ENCODE measurements around the gene JUNB. TPM values are rescaled to one million over a fixed set of nuclear protein-coding genes. Genes with fewer than 3 reads are reported as not detected.

The JUNB gene
- total and polyA plus RNA-seq, 2 of the 4 experiments (the other 2 are of a cell fraction), result 20.8 to 109 TPM

DNA sequence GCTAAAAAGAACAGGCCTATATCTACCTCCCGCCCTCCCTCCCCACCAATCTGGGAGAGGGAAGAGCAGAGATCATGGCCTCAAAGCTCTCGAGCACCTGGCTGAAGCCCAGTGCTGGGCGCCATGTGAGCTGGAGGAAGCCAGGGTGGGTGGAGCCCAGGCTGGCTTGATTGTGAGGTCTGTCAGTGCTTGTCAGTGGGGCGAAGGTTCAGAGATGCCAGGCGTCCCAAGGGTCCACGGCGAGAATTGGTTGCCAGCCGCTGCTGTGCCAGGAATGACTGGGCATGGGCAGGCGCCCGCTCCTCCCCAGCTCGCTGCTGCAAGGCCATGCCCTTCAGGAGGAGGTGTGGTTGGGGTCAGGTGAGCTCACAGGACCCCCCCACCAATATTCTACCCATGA is 28.2 kb upstream of the JUNB start:
- intact Hi-C loops (cut with micrococcal nuclease), result no loop called here
- H3K27ac ChIP-seq (ENCODE audit: insufficient read depth, low read length), result no peak overlapping the region
- H4K5ac ChIP-seq (ENCODE audit: low read depth, low read length), result no peak overlapping the region
- H2BK15ac ChIP-seq (ENCODE audit: low read depth, low read length), result no peak overlapping the region
- no peak for ATAC-seq (ENCODE audit: low read depth)
- H2AK9ac ChIP-seq (replicated peaks; ENCODE audit: low read depth, low read length, poor library complexity), result no peak overlapping the region
- no peak for TF ChIP-seq BHLHE40 (IDR thresholded peaks at IDR 0.05; ENCODE audit: low read depth, low read length)
- no peak for TF ChIP-seq MAZ (IDR thresholded peaks at IDR 0.05; ENCODE audit: borderline replicate concordance, low read depth, low read length)
- TF ChIP-seq, protein P1, sequence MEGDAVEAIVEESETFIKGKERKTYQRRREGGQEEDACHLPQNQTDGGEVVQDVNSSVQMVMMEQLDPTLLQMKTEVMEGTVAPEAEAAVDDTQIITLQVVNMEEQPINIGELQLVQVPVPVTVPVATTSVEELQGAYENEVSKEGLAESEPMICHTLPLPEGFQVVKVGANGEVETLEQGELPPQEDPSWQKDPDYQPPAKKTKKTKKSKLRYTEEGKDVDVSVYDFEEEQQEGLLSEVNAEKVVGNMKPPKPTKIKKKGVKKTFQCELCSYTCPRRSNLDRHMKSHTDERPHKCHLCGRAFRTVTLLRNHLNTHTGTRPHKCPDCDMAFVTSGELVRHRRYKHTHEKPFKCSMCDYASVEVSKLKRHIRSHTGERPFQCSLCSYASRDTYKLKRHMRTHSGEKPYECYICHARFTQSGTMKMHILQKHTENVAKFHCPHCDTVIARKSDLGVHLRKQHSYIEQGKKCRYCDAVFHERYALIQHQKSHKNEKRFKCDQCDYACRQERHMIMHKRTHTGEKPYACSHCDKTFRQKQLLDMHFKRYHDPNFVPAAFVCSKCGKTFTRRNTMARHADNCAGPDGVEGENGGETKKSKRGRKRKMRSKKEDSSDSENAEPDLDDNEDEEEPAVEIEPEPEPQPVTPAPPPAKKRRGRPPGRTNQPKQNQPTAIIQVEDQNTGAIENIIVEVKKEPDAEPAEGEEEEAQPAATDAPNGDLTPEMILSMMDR (conservative IDR thresholded peaks at IDR 0.05; ENCODE audit: low read depth, low read length), result no peak
- no peak for TF ChIP-seq CHD1 (IDR thresholded peaks at IDR 0.05; ENCODE audit: low read depth, low read length)
- TF ChIP-seq, protein P2, sequence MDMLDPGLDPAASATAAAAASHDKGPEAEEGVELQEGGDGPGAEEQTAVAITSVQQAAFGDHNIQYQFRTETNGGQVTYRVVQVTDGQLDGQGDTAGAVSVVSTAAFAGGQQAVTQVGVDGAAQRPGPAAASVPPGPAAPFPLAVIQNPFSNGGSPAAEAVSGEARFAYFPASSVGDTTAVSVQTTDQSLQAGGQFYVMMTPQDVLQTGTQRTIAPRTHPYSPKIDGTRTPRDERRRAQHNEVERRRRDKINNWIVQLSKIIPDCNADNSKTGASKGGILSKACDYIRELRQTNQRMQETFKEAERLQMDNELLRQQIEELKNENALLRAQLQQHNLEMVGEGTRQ (IDR thresholded peaks at IDR 0.05; ENCODE audit: low read depth, low read length), result no peak
- no peak for TF ChIP-seq RCOR1 (IDR thresholded peaks at IDR 0.05; ENCODE audit: insufficient replicate concordance, low read length)
- TF ChIP-seq MAFK (IDR thresholded peaks at IDR 0.05; ENCODE audit: low read depth, low read length), result no peak
- TF ChIP-seq CEBPB (IDR thresholded peaks at IDR 0.05; ENCODE audit: low read depth, low read length), result no peak
- no peak for TF ChIP-seq RFX5 (IDR thresholded peaks at IDR 0.05; ENCODE audit: low read depth, low read length)
- TF ChIP-seq MXI1 (IDR thresholded peaks at IDR 0.05; ENCODE audit: borderline replicate concordance, low read depth, low read length), result no peak
- TF ChIP-seq RAD21 (IDR thresholded peaks at IDR 0.05; ENCODE audit: low read length), result no peak
- no peak for TF ChIP-seq SMC3 (IDR thresholded peaks at IDR 0.05; ENCODE audit: low read depth, low read length)
- TF ChIP-seq POLR2A (IDR thresholded peaks at IDR 0.05; ENCODE audit: low read depth, low read length), result no peak
- POLR2A ChIA-PET (ENCODE audit: unreplicated experiment), result no interaction called here
- H3K4me1 ChIP-seq (ENCODE audit: control insufficient read depth, insufficient read depth, low read length), result no peaks in the 10 kb centered on the region
- BruUV-seq (replicated peaks), result no TSS peak
- DNase-seq, result no peak
- no peak overlapping the region for H3K56ac ChIP-seq (ENCODE audit: extremely low read depth, insufficient read depth, low read length)
- no peak overlapping the region for H3K18ac ChIP-seq (ENCODE audit: low read depth, low read length)
- peaks cover 9% of the 10 kb centered on the region for H3K36me3 ChIP-seq (ENCODE audit: control insufficient read depth, insufficient read depth, low read length)
- in situ Hi-C loops (cut with MboI; ENCODE audit: low sequenced_read_pairs), result no loop called here
- no peak overlapping the region for H2AFZ ChIP-seq (replicated peaks; ENCODE audit: low read length, poor library complexity)
- H4K8ac ChIP-seq (ENCODE audit: low read depth in 2 of 2, low read length in 2 of 2), result no peak overlapping the region
- no peaks in the 10 kb centered on the region for H3K9me3 ChIP-seq (ENCODE audit: control insufficient read depth, insufficient read depth, low read length)
- dilution Hi-C loops (cut with HindIII; ENCODE audit: low sequenced_read_pairs, unreplicated experiment), result no loop called here
- no peak overlapping the region for H3K4me3 ChIP-seq (ENCODE audit: insufficient read depth, low read depth, low read length)
- CTCF ChIA-PET, result no interaction called here
- no peaks in the 10 kb centered on the region for H3K27me3 ChIP-seq (ENCODE audit: control insufficient read depth, insufficient read depth, low read length)
- WGBS, 2 experiments (ENCODE audit: extremely low coverage in 2 of 2, insufficient read length in 1 of 2), result 100% methylated on average over 1 of the region's 11 CpGs; no CpG with 5 or more reads in 1 of the 2 experiments
- H3K23ac ChIP-seq (ENCODE audit: low read depth, low read length), result no peak overlapping the region
- H4K91ac ChIP-seq (ENCODE audit: insufficient read depth, low read depth, low read length), result no peak overlapping the region
- H2BK20ac ChIP-seq (ENCODE audit: low read depth, low read length), result no peak overlapping the region
- H3K9ac ChIP-seq (ENCODE audit: low read depth, low read length), result no peak overlapping the region
- no peak overlapping the region for H3K14ac ChIP-seq (replicated peaks; ENCODE audit: low read depth, low read length)
- peaks cover 5% of the 10 kb centered on the region; the same call in 1 of the 2 replicates for H4K20me1 ChIP-seq (ENCODE audit: insufficient read depth, low read length)
- no peak overlapping the region for H2BK120ac ChIP-seq (ENCODE audit: low read depth, low read length)
- H3K4me2 ChIP-seq (ENCODE audit: low read depth, low read length), result no peak overlapping the region
- no peak overlapping the region for H2AK5ac ChIP-seq (ENCODE audit: low read depth, low read length)
- H3K4ac ChIP-seq (ENCODE audit: low read depth, low read length), result no peak overlapping the region
- no peak overlapping the region for H2BK5ac ChIP-seq (ENCODE audit: low read depth, low read length, poor library complexity, severe bottlenecking)
- H3K9me1 ChIP-seq (ENCODE audit: insufficient read depth, low read length), result no peaks in the 10 kb centered on the region
- H3K79me1 ChIP-seq (ENCODE audit: low read depth in 1 of 2, low read length in 2 of 2), result no peaks in the 10 kb centered on the region

All from IMR-90 (cell line).